HG02763 (cell line): ENCODE measurements around the gene TNFSF8.

Experiments used
- ATAC-seq: cut with Tn5 transposase; IDR thresholded peaks from one replicate; pipeline ENCODE4 v1.9.1; 2021; ENCODE audit warnings: mild to moderate bottlenecking, moderate library complexity; ENCODE audit not compliant: unreplicated experiment

The TNFSF8 gene

GRCh38 chr9:114880291-114880745, 50.1 kb downstream of the TNFSF8 start:
- no peak for ATAC-seq

- ATAC-seq = no peak
These were observed 51.4 kb downstream of the TNFSF8 start for GRCh38 chr9:114878879-114879564.

DNA sequence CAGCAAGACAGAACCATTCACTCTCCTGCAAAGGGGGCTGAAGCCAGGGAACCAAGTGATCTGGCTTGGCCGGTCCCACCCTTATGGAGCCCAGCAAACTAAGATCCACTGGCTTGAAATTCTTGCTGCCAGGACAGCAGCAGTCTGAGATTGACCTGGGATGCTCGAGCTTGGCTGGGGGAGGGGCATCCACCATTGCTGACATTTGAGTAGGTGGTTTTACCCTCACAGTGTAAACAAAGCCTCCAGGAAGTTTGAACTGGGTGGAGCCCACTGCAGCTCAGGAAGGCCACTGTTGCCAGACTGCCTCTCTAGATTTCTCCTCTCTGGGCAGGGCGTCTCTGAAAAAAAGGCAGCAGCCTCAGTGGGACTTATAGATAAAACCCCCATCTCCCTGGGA, 60.5 kb downstream of the TNFSF8 start:
- ATAC-seq = no peak

- ATAC-seq = no peak
These were observed 61.0 kb downstream of the TNFSF8 start for GRCh38 chr9:114869378-114869777.

DNA sequence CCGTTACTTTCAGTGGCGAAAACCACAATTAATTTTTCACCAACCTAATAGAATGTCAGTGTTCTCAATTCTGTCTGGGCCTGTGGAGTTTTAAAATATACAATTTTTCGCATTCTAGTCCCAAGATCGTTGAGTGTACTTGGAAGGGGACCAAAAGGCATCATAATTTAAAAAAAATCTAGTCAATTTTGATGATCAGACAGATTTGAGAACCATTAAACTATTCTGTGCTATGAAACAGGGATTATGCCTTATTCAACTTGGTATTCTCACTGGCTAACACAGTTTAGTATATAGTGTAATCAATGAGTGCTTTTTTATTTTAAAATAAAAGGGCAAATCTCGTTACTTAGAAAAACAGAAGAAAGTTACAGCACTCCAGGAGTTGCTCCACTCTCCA, 63.1 kb downstream of the TNFSF8 start:
- no peak for ATAC-seq

GRCh38 chr9:114864471-114864870, 65.9 kb downstream of the TNFSF8 start:
- ATAC-seq = no peak

DNA sequence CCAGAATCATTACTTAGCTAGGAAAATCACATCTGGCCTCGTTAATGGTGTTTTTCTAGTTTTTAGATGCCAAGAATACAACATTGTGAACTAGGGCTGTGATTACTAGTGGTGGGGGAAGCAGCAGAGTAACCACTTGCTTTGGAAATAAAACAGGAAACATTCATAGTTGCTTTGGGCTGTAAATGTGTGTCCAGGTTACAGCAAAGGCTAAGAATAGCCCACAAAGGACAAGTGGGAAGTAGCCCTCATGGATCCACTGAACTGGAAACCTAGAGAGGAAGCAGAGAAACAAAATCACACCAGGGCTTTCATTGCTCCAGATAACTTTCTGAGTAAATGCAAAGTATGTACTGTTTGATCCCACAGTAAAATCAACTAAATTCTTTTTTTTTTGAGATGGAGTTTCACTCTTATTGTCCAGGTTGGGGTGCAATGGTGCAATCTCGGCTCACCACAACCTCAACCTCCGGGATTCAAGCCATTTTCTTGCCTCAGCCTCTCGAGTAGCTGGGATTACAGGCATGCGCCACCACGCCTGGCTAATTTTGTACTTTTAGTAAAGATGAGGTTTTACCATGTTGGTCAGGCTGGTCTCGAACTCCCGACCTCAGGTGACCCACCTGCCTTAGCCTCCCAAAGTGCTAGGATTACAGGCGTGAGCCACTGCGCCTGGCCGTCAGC, 68.3 kb downstream of the TNFSF8 start:
- no peak for ATAC-seq

GRCh38 chr9:114861273-114861672, 69.1 kb downstream of the TNFSF8 start:
- ATAC-seq = no peak

- ATAC-seq = no peak
These were observed 70.2 kb downstream of the TNFSF8 start for GRCh38 chr9:114860187-114860586.

GRCh38 chr9:114856942-114857315, 73.5 kb downstream of the TNFSF8 start:
- no peak for ATAC-seq

DNA sequence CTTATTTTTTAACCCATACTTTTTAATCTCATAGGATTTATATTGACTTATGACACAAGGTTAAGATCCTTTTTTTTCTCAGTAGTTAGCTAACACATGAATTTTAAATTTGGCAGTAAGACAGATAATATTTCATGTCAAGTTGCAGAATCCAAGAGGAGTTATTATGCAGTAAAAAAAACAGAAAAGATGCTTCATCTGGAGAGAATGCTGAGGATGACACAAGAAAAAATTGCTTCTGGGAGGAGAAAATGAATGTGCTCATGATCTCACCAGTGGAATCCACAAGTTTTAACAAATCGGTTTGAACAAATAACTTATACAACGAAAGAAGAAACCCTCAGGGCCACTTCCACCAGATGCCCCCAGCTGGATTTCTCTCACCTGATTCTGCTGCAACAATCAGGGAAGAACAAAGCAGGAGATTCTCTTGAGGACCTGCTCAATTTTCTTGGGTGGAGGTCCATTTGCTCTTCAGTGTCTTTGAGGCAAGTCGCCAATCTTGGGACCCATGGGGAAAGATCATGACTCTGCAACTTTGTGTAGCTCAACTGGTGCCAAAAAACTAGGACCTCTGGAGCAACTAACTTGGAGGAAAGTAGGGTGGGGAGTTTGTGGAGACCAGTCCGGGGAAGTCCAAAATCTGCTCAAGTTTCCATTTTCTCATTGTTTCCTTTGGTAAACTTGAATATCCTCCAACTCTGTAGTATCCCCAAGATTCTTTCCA, 74.0 kb downstream of the TNFSF8 start:
- ATAC-seq = no peak

DNA sequence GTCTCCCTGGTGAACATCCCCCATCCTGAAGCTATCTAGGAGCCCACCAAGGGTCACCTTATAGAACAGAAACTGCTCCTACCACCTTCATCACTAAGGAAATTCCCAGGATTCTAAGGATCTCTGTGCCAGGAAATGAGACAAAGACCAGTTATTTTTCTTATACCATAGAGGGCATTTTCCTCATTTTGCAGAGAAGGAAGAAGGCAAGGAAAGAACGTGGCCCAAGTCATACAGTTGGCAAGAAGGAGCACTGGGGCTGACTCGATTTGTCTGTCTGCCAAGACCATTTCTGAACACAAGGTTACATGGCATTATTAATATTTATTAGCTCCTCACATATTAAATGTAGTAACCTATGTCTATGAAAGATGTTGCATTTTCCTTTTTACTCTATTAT, 74.9 kb downstream of the TNFSF8 start:
- no peak for ATAC-seq

DNA sequence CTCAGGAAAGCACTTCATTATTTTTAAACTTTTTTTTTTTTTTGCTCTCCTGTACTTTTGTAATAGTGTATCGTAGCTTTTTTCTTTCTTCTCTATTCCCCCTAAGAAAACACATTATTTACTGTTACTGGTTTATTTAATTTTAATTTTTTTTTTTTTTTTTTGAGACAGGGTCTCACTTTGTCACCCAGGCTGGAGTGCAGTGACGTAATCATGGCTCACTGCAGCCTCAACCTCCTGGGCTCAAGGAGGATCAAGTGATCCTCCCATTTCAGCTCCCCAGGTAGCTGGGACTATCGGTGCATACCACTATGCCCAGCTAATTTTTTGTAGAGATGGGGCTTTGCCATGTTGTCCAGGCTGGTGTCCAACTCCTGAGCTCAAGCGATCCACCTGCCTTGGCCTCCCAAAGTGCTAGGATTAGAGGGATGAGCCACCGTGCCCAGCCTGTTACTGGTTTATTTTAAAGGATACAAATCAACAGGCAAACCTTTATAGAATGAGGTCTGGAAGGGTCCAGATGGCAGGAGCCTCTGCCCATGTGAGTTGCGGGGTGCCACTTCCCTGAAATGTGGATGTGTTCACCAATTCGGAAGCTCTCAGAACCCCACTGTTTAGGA, 75.5 kb downstream of the TNFSF8 start:
- no peak for ATAC-seq

DNA sequence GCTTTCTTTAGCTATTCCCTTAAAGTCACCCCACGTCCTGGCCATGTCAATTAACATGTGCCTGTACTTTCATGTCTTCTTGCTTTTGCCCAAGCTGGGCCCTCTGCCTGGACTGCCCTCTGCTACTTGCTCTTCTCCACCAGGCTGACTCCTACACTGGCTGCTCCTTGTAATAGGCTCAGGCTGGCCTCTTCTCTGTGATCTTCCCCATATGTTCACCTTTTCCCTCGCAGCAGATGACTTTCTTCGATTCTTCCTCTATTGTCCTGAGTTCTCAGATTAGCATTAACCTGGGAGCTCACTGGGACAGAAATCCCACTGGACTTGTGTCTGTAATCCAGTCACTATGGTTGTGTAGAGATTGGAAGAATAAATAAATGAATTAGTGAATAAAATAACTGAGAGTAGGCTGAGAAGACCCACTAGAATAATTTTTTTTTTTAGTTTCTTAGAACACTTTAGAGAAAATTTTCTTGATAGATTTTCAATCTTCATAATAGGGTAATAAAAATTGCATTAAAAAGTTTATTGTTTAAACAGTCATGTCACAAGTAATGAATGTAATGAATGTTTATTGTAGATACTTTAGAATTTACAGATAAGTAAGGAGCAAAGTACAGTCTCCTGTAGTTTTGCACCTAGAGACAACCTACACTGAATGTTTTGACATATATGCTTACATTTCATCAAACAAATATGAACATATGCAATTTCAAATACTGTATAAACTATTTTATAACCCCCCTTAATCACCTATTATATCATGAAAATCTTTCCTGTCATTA, 77.1 kb downstream of the TNFSF8 start:
- no peak for ATAC-seq

DNA sequence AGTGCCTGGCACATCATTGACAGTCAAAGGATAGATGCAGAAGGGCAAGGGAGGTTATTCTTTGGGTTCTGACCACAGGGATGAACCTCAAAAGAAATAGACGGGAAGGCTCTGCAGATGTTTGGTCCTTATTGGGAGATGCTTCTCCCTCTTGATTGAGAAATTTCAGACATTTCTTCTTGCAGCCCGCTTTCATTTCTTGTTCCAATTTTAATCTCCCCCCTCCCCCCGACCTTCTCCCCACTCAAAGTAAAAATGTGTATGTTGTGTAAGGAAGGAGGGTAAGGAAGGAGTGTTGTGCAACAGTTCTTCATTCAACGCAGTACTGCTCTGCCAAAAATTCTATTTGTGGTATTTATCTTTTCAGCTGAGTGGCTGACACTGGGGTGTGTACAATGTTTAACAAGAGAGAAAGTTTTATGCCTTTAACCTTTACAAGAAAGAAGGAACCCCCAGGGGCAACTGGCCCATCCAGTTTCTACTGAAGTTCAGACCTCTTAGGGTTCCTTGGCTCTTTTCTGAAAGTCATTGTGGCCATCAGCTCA, 78.3 kb downstream of the TNFSF8 start:
- no peak for ATAC-seq

DNA sequence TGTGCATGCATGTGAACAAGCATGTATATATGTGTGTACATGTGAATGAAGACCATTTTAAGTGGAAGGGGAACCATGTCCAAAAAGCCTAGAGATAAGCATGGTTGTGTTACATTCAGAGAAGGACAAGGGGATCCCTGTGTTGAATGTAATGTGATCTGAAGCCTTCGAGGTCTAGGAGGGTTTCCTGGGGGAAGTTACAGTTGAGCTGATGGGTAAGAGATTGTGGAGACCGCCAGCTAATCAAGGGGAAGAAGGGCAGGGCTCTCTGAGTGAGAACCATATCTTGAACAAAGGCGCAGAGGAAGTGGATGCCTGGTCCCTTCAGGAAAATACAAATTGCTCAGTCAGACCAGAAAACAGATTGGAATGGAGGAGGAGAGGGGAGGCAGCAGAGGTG, 79.1 kb downstream of the TNFSF8 start:
- no peak for ATAC-seq
